Measurements from ENCODE around the gene GXYLT1. TPM values are rescaled to one million over a fixed set of nuclear protein-coding genes. Genes with fewer than 3 reads are reported as not detected.

Gene GXYLT1
- total and polyA plus RNA-seq, 9 of the 15 experiments (the other 6 are each of a cell fraction or from before 2014, with no cell fraction given) = 1.4 to 9.3 (median 5.5) TPM

- TF ChIP-seq HBP1 (CRISPR knock-in tag; IDR thresholded peaks at IDR 0.05) (0 out of 2 replicates have a peak, but pooled peaks have one; percentile 26), L3MBTL2 (IDR thresholded peaks at IDR 0.05) (peak; percentile 90; the same call in 1 of the 2 replicates)
These were observed at the start of gene GXYLT1 (continued) for GRCh38 chr12:42144408-42145196.

- Histone ChIP-seq H3K4me1 (replicated peaks in 1 of 2; ENCODE audit: control insufficient read depth in 2 of 2, insufficient read depth in 2 of 2, low read length in 2 of 2) (no peaks in the 10 kb centered on the region), H3K9me1 (ENCODE audit: control insufficient read depth, insufficient read depth, low read length) (no peaks in the 10 kb centered on the region), H3K9ac (ENCODE audit: insufficient read depth in 1 of 2, low read depth in 2 of 2, low read length in 2 of 2) (no peak overlapping the region), H2AFZ (ENCODE audit: low read depth, low read length) (no peak overlapping the region), H4K20me1 (replicated peaks; ENCODE audit: control insufficient read depth, insufficient read depth, low read length) (no peaks in the 10 kb centered on the region), H3K9me3 (replicated peaks; ENCODE audit: control insufficient read depth, insufficient read depth, low read depth, low read length) (no peaks in the 10 kb centered on the region), H3K27ac (ENCODE audit: extremely low read depth, low read depth, low read length) (no peak overlapping the region), H3K27me3 (ENCODE audit: control insufficient read depth in 2 of 2, insufficient read depth in 2 of 2, low read length in 2 of 2) (no peaks in the 10 kb centered on the region), H3K4me3 (no peak overlapping the region), H3K79me2 (ENCODE audit: control insufficient read depth, insufficient read depth, low read length) (no peaks in the 10 kb centered on the region), H3K4me2 (ENCODE audit: insufficient read depth, low read length) (no peak overlapping the region), H3K36me3 (ENCODE audit: control insufficient read depth, insufficient read depth, low read length) (peaks cover 8% of the 10 kb centered on the region; the same call in 2 of the 3 replicates)
- no peak for DNase-seq (ENCODE audit: extremely low read depth in 1 of 4, low spot score in 3 of 4)
- WGBS (ENCODE audit: insufficient coverage, low coverage, missing lambda C conversion rate) = 73% methylated on average over 6 of the region's 6 CpGs
- ATAC-seq = no peak
- ChIA-PET CTCF (ENCODE audit: low intra/inter-chr PET ratio) (no interaction called here), POLR2A (interaction anchor here (0.6 to 1.7 kb wide), 2 partner anchors 16 to 57 kb away, joined by 3 read pairs; no protein-coding TSS in a partner anchor)
- TF ChIP-seq TCF3 (CRISPR knock-in tag; IDR thresholded peaks at IDR 0.05) = peak; percentile 62
- TF ChIP-seq HNRNPUL1 (IDR thresholded peaks at IDR 0.05; ENCODE audit: low read length) = no peak
- FAIRE-seq = no peak
- in situ Hi-C loops (cut with MboI) (no loop called here), intact Hi-C loops (cut with micrococcal nuclease) (no loop called here)
- no TSS peak for BruUV-seq (replicated peaks)
These were observed 48.0 kb upstream of the GXYLT1 start for GRCh38 chr12:42192686-42193085.
